ENCODE data around the gene CTSZ.

- no peak for TF ChIP-seq POLR2A (IDR thresholded peaks at IDR 0.05)
- TF ChIP-seq, protein P1, sequence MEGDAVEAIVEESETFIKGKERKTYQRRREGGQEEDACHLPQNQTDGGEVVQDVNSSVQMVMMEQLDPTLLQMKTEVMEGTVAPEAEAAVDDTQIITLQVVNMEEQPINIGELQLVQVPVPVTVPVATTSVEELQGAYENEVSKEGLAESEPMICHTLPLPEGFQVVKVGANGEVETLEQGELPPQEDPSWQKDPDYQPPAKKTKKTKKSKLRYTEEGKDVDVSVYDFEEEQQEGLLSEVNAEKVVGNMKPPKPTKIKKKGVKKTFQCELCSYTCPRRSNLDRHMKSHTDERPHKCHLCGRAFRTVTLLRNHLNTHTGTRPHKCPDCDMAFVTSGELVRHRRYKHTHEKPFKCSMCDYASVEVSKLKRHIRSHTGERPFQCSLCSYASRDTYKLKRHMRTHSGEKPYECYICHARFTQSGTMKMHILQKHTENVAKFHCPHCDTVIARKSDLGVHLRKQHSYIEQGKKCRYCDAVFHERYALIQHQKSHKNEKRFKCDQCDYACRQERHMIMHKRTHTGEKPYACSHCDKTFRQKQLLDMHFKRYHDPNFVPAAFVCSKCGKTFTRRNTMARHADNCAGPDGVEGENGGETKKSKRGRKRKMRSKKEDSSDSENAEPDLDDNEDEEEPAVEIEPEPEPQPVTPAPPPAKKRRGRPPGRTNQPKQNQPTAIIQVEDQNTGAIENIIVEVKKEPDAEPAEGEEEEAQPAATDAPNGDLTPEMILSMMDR (IDR thresholded peaks at IDR 0.05) = no peak
These were observed 24.5 kb upstream of the CTSZ start for GRCh38 chr20:59031564-59032022.

Measured in uterus (tissue), 2 donors.